ENCODE results near the gene HNF4A.

DNA sequence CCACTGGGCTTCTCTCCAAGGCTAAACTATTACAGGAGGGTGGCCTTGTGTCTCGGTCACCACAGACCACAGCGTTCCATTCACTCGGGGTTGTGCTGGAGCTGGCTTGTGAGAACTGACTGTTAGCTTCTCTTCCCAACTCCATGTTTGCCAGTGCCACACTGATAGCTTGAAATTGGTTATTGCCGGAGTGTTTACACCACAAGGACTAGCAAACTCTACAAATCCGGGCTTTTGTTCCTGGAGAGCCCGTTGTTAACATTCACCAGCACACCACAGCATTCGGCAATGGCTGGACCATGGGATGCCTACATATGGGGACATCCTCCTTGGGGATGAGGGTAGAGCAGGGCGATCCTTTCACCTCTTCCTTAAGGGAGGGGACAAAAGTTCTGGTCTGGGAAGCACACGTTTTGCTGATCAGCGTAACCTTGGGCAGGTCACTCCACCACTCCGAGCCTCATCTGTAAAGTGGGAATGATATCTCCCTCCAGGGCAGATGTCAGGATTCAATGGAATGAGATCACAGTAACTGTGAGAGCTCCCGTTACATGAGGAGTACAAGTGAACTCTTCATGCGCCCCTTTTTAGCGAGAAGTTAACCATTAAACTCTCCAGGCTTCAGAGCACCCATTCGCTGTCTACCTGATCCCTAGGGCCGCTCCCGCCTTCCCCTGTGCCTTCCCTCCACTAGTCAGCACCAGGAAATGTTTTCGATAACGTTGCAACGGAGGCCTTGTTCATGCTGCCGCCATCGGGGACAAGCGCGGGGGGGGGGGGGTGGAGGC, 78.4 kb downstream of the HNF4A start:
- TF ChIP-seq, protein P1, sequence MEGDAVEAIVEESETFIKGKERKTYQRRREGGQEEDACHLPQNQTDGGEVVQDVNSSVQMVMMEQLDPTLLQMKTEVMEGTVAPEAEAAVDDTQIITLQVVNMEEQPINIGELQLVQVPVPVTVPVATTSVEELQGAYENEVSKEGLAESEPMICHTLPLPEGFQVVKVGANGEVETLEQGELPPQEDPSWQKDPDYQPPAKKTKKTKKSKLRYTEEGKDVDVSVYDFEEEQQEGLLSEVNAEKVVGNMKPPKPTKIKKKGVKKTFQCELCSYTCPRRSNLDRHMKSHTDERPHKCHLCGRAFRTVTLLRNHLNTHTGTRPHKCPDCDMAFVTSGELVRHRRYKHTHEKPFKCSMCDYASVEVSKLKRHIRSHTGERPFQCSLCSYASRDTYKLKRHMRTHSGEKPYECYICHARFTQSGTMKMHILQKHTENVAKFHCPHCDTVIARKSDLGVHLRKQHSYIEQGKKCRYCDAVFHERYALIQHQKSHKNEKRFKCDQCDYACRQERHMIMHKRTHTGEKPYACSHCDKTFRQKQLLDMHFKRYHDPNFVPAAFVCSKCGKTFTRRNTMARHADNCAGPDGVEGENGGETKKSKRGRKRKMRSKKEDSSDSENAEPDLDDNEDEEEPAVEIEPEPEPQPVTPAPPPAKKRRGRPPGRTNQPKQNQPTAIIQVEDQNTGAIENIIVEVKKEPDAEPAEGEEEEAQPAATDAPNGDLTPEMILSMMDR (IDR thresholded peaks at IDR 0.05; ENCODE audit: borderline replicate concordance, extremely low read depth, low read length, poor library complexity, severe bottlenecking): no peak
- TF ChIP-seq EZH2 (IDR thresholded peaks at IDR 0.05; ENCODE audit: borderline replicate concordance, low read depth, low read length, severe bottlenecking): no peak
